D721Med (cell line): ENCODE results near the gene FNDC7.
"Not testable (repeated sequence)": the region's sequence is repeated elsewhere in the genome, so short reads cannot be mapped to it uniquely, and the experiment has no call there.

Source experiments
- DNase-seq: peaks from one replicate; pipeline ENCODE4 v3.0.0; 2011; ENCODE audit warnings: low spot score; ENCODE audit not compliant: insufficient read length
- FAIRE-seq: peaks from 2 replicates; lab custom pipeline; 2011; peaks lifted over from hg19 to GRCh38; lab: Jason Lieb, UNC
- CTCF ChIP-seq: IDR thresholded peaks from 2 replicates; pipeline ENCODE4 v1.5.1; 2012; ENCODE audit warnings: mild to moderate bottlenecking, control low read depth; ENCODE audit not compliant: insufficient read depth; ENCODE audit errors: missing control alignments

The FNDC7 gene

GRCh38 chr1:108699375-108700332 is 13.1 kb upstream of the FNDC7 start:
- DNase-seq (no peak), FAIRE-seq (no peak)
- no peak for TF ChIP-seq CTCF

- FAIRE-seq = no peak
- no peak for DNase-seq
- TF ChIP-seq CTCF = no peak
Observed at GRCh38 chr1:108701176-108701849, 11.4 kb upstream of the FNDC7 start.

- DNase-seq, FAIRE-seq: not testable (repeated sequence)
Observed at GRCh38 chr1:108702109-108702508, 10.6 kb upstream of the FNDC7 start.

- TF ChIP-seq CTCF = no peak
- DNase-seq (no peak), FAIRE-seq (no peak)
Observed at GRCh38 chr1:108703939-108704338, 8.8 kb upstream of the FNDC7 start.

- DNase-seq (no peak), FAIRE-seq (no peak)
- no peak for TF ChIP-seq CTCF
Observed at GRCh38 chr1:108704496-108704895, 8.2 kb upstream of the FNDC7 start.

GRCh38 chr1:108706643-108707042 is 6.1 kb upstream of the FNDC7 start:
- no peak for TF ChIP-seq CTCF
- DNase-seq (no peak), FAIRE-seq (no peak)

GRCh38 chr1:108708691-108709660 is 3.7 kb upstream of the FNDC7 start:
- FAIRE-seq = no peak
- peak; percentile 23 for TF ChIP-seq CTCF
- DNase-seq = no peak
